M059J (cell line): ENCODE measurements around the gene EIPR1. TPM values are rescaled to one million over a fixed set of nuclear protein-coding genes. Genes with fewer than 3 reads are reported as not detected.
"Not testable (repeated sequence)": the region's sequence is repeated elsewhere in the genome, so short reads cannot be mapped to it uniquely, and the experiment has no call there.

ENCODE experiments used
- DNase-seq: peaks from one replicate; pipeline ENCODE4 v3.0.0-alpha.2; 2012; ENCODE audit warnings: low read depth
- total RNA-seq: library from RNA; depleted of rRNA; stranded (reverse); fragments of >200 nt; shearing (Covaris generic); gene quantifications from 2 replicates; pipeline ENCODE4 v1.2.3, GENCODE V29; 2014

EIPR1 gene
- total RNA-seq, 1 experiment from 2014 or later = 61.2 TPM

GRCh38 chr2:3194828-3195227 is 182.8 kb downstream of the EIPR1 start:
- no peak for DNase-seq

DNA sequence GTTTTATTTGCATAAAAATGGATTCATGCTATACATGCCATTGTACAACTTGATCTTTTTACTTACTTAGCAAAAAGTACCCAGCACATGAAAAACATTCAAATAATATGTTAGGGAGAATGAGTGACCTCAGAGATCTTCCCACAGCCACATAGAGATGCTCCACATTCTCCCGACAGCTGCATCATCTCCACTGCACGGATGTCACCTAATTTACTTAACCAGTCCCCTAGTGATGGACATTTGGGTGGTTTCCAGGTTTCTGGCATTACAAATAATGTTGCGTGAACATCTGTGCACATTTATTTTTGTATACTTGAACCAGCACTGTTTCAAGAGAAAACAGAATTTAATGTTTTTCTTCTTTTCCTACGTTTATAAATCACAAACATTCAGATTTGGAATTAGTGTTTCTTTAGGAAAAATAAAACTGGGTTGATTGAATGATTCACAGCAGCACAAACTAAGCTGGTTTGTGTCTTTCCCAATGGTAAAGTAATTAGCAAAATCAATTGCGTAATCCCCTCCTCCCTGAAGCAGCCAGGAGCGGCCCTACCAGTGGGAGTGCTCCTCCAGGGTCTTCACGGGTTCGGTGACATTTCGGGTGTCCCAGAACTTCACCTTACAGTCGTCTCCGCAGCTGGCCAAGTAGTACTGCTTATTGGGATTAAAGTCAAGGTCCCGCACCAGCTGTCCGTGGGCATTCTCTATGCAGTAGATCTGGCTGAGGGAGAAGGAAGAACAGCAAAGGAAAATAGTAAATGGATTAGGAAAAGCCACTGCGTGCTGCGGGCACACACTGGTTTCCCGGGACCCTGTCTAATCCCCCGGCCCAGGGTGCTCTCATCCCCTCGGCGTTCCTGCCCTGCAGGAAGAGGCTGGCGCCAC is 183.9 kb downstream of the EIPR1 start:
- DNase-seq = no peak

DNA sequence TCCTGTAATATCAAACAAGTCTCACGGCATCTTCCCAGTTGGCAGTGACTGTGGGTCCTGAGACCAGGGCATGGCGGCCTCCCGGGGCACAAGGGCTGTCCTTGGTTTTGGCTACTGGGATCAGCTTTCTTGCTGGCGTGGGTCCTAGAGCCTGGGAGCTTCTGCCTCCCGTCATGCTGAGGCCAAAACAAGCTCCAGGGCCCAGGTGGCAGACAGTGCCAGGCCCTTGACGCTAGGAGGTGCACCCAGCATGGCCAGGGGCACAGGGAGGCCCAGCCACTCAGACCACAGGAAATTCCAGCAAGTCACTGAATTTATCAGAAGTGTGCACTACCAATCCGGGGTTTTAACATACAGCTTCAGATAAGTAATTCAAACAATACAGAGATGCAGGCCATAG is 184.7 kb downstream of the EIPR1 start:
- DNase-seq = no peak

DNA sequence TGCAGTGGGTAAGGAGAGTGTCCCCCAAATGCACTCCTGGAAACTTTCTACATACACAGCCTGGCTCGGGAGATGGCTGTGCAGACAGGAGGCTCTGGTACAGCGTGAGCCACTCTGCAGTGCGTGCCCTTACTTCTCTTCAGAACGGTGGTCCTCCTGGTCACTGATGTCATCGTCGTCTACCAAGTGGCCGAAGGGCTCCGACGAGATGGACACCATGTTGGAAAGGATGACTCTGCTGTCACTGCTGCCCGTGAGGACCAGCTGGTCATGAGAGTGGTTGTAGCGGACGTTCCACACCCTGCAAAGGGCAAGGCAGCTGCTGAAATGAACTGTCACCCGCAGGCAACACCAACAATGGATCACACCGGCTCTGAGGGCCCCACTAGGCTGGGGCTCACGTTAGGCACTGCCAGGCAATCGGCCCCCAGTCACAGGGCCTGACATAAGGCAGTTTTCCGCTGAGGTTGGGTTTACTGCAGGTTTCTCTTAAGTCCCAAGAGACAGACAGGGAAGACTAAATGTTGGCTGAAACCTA is 185.3 kb downstream of the EIPR1 start:
- DNase-seq = no peak

DNA sequence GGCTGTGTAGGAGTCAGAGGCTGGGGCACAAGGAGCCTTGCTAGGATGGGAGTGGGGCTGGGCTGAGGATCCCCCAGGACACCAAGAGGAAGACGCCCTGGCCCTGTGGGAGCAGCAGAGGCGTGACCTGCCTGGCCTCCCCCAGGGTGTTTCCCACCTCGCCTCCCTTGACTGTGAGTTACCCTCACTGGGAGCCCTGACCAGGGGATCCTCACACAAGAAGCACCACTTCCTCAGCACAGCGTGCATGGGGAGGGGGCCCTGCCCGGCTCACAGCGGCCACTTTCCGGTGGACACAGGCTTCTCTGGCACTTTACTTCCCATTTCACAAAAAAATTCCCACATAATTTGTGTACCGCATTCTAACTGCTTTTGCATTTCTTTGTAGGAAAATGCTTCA is 187.7 kb downstream of the EIPR1 start:
- DNase-seq = no peak

DNA sequence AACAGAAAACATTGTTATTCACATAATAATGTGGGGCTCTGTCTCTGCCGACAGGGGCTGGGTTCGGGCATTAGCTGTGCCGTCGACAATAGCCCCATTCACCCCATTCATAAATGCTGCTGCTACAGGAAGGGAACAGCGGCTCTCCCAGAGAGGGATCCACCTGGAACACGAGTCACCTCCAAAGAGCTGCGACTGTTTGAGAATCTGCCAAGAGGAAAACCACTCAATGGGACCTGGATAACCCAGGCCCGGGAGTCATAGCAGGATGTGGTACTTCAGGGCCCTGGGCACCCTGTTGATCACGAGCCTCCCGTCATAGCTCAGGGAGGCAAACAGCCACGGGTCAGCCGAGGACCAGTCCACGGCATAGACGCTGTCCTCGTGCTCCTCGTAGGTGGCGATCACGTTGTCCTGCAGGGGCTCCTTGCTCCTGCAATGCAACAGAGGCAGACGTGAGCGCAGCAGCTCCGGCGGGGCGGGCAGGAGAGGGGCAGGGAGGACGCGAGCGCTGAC is 188.5 kb downstream of the EIPR1 start:
- DNase-seq = peak; percentile 55

GRCh38 chr2:3188405-3188946 is 189.1 kb downstream of the EIPR1 start:
- DNase-seq = no peak

DNA sequence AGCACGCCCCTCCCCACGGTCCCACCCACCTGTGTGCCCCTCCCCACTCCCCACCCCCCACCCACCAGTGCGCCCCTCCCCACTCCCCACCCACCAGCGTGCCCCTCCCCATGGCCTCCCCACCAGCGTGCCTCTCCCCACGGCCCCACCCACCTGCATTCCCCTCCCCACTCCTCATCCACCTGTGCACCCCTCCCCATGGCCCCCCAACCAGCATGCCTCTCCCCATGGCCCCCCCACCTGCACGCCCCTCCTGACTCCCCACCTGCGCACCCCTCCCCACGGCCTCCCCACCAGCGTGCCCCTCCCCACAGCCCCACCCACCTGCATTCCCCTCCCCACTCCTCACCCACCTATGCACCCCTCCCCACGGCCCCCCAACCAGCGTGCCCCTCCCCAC is 190.2 kb downstream of the EIPR1 start:
- no peak for DNase-seq

DNA sequence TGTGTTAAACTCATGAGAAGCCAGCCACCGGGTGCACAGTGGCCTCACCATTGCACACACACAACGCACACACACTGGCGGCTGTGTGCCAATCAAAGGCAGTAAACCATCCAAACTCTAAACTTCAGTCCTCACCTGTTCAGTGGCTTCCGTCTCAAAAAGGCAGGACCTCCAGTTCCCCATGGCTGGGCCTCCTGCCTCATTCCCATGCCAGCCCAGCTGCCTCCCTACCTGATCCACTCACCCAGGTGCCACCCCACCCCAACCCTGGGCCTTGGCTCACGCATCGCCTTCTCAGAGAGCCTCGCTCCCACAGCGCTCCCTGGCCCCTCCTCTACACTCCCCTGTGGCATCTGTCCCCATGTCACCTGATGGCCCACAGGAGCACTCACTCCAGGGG is 190.9 kb downstream of the EIPR1 start:
- DNase-seq = no peak

DNA sequence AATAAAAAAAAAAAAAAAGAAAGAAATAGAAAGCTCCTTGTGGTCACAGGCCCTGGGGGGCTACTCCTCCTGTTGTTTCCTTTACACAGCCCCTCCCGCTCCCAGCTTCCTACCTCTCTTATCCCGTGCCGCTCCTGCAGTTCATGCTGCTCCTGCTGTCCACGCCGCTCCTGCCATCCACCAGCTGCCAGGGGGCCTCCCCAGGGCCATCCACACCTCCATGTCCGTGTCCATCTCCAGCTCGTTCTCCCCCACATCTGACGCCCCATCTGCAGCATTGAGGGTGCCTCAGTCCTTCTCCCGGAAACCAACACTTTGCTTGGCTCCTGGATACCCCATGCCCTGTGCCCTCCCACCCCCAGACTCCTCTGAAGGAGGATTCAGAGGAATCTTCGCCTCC is 191.7 kb downstream of the EIPR1 start:
- no peak for DNase-seq

DNA sequence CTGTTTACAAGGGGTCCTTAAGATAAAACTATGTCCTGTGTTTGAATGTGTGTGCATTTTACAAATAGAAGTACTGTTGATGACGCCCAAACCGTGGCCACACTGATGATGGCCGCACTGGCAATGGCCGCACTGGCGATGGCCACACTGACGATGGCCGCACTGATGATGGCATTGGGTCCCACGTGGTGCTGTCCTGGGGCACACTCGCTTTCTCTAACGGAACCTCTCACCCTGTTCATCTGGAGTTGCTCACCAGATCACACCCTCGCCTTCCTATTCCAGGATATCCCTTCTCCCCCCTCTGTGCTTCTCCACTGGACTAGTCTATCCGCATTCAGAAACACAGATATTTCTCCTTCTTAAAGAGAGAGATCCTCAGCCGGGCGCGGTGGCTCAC is 192.4 kb downstream of the EIPR1 start:
- DNase-seq = no peak

GRCh38 chr2:3184167-3184566 is 193.5 kb downstream of the EIPR1 start:
- no peak for DNase-seq

DNA sequence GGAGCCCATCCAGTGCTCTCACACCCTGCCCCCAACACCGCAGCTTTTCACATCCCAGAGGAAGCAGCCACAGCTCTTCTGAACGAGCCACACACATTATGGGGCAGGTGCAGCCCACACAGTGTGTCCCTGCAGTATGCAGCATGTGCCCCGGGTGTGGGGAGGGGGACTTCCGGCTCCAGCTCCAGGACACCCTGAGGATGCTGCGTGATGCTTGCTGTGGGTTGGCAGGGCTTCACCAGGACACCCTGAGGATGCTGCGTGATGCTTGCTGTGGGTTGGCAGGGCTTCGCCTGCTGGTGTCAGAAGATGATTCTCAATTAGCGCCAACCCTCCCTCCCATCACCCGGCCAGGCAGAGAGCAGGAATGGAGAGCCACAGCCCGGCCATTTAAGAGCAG is 193.9 kb downstream of the EIPR1 start:
- no peak for DNase-seq

DNA sequence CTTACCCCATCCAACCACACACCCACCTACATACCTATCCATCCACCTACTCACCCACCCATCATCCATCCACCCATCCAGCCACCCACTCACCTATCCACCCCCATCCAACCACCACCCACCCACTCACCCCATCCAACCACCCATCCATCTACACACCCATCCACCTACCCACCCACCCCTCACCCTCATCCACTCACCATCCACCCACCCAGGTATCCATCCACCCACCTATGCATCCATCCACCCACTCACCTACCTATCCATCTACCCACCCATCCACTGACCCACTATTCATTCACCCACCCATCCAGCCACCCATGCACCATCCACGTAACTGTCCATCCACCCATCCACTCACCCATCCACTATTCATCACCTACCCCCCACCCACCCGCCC is 194.8 kb downstream of the EIPR1 start:
- DNase-seq = no peak

DNA sequence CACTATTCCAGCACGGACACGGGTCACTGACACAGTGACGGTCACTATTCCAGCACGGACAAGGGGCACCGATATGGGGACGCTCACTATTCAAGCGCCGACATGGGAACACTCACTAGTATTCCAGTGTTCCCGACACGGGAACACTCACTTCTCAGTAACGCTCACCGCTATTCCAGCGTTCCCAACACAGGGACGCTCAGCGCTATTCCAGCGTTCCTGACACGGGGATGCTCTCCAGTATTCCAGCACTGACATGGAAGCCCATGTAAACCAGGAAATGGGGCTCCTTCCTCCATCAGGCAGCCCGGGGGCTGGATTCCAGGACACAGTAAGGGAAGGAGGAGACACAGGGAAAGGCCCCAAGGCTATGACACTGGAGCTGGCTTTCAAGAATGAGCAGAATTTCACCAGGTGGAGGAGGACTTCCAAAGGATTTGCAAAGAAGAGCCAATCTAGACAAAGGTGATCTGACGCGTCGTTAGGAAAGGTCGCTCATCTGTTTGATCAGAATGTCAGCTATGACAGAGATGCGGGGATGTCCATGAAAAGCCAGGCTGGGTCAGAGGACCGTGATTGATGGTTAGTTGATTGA is 196.1 kb downstream of the EIPR1 start:
- DNase-seq = no peak

DNA sequence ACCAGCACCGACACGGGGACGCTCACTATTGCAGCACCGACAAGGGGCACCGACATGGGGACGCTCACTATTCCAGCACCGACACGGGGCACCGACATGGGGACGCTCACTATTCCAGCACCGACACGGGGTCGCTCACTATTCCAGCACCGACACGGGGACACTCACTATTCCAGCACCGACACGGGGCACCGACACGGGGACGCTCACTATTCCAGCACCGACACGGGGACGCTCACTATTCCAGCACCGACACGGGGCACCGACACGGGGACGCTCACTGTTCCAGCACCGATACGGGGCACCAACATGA is 196.8 kb downstream of the EIPR1 start:
- DNase-seq = not testable (repeated sequence)

- DNase-seq = no peak
Observed at GRCh38 chr2:3180082-3180908, 197.3 kb downstream of the EIPR1 start.

- no peak for DNase-seq
Observed at GRCh38 chr2:3179626-3180025, 198.0 kb downstream of the EIPR1 start.

DNA sequence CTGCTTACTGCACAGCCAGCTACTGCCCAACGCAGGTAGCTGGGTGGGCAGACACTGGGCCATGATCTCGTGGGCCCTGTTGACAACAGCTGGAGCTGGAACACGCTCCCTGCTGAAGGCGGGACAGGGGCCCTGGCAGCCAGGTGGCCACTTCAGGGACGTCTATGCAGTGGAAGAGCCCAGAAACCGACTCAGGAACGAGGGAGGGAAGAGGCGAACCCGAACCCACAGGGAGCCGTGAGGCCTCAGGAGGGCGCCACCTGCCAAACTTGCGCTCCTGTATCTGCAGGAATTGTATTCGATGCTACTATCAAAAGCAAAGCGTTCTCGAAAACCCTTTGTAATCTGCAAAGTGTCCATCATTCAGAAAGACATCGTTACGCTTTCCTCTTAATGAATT is 198.4 kb downstream of the EIPR1 start:
- DNase-seq = no peak

DNA sequence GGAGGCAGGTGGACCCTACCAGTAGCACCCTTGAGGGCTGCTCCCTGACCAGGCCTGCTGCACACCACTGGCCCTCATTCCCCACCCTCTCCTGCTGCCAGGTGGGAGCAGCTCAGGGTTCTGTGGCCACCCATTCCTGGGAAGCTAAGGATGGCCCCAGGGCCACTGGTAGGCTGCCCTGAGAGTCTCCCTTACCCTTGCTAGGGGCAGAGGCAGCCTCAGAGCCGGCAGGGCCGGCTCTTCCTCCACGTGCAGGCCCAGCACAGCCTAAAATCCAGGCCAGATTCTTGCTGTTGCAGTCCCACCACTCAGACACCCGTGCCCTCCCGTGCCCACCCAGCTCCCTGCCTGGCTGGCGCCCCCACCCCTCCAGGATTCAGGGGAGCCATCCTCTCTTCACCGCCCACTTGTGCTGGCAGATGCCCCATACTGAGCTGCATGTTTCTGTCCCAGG is 199.0 kb downstream of the EIPR1 start:
- DNase-seq = no peak

DNA sequence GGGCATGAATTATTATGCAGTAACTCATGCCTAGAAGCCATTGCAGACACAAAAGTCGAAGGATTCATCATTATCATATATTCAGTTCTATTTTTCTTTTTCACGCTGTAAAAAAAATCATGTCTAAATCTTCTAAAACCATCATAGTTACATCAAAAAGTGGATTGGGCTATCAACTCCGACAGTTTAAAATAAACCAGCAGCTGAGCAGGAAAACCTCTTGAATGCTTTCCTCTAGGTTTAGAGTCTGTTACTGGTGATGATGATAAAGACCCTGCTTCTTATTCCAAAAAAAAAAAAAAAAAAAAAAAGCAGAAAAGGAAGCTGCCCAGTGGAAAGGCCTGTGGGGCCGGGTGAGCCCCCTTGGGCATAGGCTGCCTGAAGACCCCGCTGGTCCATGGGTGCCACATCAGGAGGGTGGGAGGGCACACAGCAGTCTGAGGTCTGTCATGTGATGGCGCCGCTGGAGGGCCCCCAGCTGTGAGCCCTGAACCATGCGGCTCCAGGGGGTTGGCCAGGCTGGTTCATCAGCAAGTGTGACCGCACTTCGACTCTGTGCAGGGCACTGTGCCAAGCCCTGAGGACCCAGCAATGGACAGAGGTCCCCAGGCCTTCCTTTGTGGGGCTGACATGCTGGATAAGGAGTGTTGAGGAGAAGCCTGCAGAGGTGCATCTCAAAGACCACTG is 199.6 kb downstream of the EIPR1 start:
- no peak for DNase-seq
